Keratinocyte (primary cell): ENCODE results near the gene DPYSL5. TPM values are rescaled to one million over a fixed set of nuclear protein-coding genes. Genes with fewer than 3 reads are reported as not detected.

Source experiments
- DNase-seq: peaks from one replicate; pipeline ENCODE4 v3.0.0-alpha.2; 2011; ENCODE audit warnings: low read depth, missing footprints, low spot score
- FAIRE-seq: peaks from 2 replicates; lab custom pipeline; 2011; peaks lifted over from hg19 to GRCh38; lab: Jason Lieb, UNC
- H2AFZ ChIP-seq: 2 replicates; pipeline ENCODE4 v1.6.0; 2012; ENCODE audit warnings: low read length, control low read depth, inconsistent platforms; ENCODE audit not compliant: control insufficient read depth
- H3K27ac ChIP-seq: 2 replicates; pipeline ENCODE4 v1.5.1; 2011; ENCODE audit warnings: low read length; ENCODE audit not compliant: control insufficient read depth, insufficient read depth
- H3K27me3 ChIP-seq: 3 replicates; pipeline ENCODE4 v1.6.0; 2011; ENCODE audit warnings: low read length; ENCODE audit not compliant: control insufficient read depth, insufficient read depth; ENCODE audit errors: extremely low read depth
- H3K36me3 ChIP-seq, 2 experiments: 2 replicates in 1 of 2; 3 replicates in 1 of 2; pipeline ENCODE4 v1.5.1; 2011; ENCODE audit warnings: low read length in 2 of 2, mild to moderate bottlenecking in 1 of 2; ENCODE audit not compliant: control insufficient read depth in 2 of 2, insufficient read depth in 2 of 2; ENCODE audit errors: extremely low read depth in 1 of 2
- H3K4me1 ChIP-seq: 3 replicates; pipeline ENCODE4 v1.5.1; 2011; ENCODE audit warnings: low read length; ENCODE audit not compliant: control insufficient read depth, insufficient read depth; ENCODE audit errors: extremely low read depth
- H3K4me2 ChIP-seq: 3 replicates; pipeline ENCODE4 v1.6.0; 2011; ENCODE audit warnings: low read depth, low read length; ENCODE audit not compliant: control insufficient read depth, insufficient read depth; ENCODE audit errors: extremely low read depth
- H3K4me3 ChIP-seq, 3 experiments: fragments of 200-600 bp in 1 of 3; sonication (generic) in 1 of 3; 2 replicates in 2 of 3; 3 replicates in 1 of 3; pipeline ENCODE4 v1.5.1; 2011 to 2016; ENCODE audit warnings: low read length in 3 of 3, mild to moderate bottlenecking in 3 of 3, control low read depth in 2 of 3, inconsistent platforms in 1 of 3, low read depth in 1 of 3, mixed read lengths in 1 of 3, mixed run types in 1 of 3, moderate library complexity in 1 of 3; ENCODE audit not compliant: control insufficient read depth in 2 of 3, insufficient read depth in 2 of 3; ENCODE audit errors: extremely low read depth in 1 of 3
- H3K79me2 ChIP-seq: 2 replicates; pipeline ENCODE4 v1.6.0; 2012; ENCODE audit warnings: low read length; ENCODE audit not compliant: control insufficient read depth, insufficient read depth
- H3K9ac ChIP-seq: 3 replicates; pipeline ENCODE4 v1.6.0; 2011; ENCODE audit warnings: low read length; ENCODE audit not compliant: control insufficient read depth, insufficient read depth; ENCODE audit errors: extremely low read depth
- H3K9me1 ChIP-seq: 3 replicates; pipeline ENCODE4 v1.6.0; 2011; ENCODE audit warnings: low read length; ENCODE audit not compliant: control insufficient read depth, insufficient read depth; ENCODE audit errors: extremely low read depth
- H3K9me3 ChIP-seq: 2 replicates; pipeline ENCODE4 v1.5.1; 2012; ENCODE audit warnings: low read depth, low read length; ENCODE audit not compliant: control insufficient read depth
- H4K20me1 ChIP-seq: 3 replicates; pipeline ENCODE4 v1.6.0; 2011; ENCODE audit warnings: low read length; ENCODE audit not compliant: control insufficient read depth, insufficient read depth; ENCODE audit errors: extremely low read depth
- CTCF ChIP-seq, 3 experiments: IDR thresholded peaks in 1 of 3; conservative IDR thresholded peaks in 1 of 3; optimal IDR thresholded peaks in 1 of 3; 2 replicates in 2 of 3; 3 replicates in 1 of 3; pipeline versions ENCODE3 to v1.5.1; 2011; ENCODE audit warnings: low read length in 3 of 3, mild to moderate bottlenecking in 3 of 3, moderate library complexity in 2 of 3, control low read depth in 1 of 3, inconsistent platforms in 1 of 3; ENCODE audit not compliant: insufficient read depth in 2 of 3; ENCODE audit errors: extremely low read depth in 1 of 3
- EZH2 ChIP-seq: IDR thresholded peaks from one replicate; pipeline ENCODE4 v1.6.1; 2012; ENCODE audit warnings: inconsistent platforms, mild to moderate bottlenecking, low read length, moderate library complexity
- dilution Hi-C: fragments of 300-500 bp; cut with MboI; formaldehyde crosslinking; loops from one replicate; pipeline ENCODE4 v1.7.0; 2020; ENCODE audit warnings: low sequenced_read_pairs; ENCODE audit not compliant: extremely low pct_ligation_motif_present
- polyA plus RNA-seq, 5 experiments: library from polyadenylated mRNA; depleted of rRNA in 3 of 5; stranded (reverse) in 3 of 5; stranded (forward) in 1 of 5; unstranded in 1 of 5; fragments of >200 nt; gene quantifications; 1 replicate in 1 of 5; 2 replicates in 3 of 5; 3 replicates in 1 of 5; pipeline versions ENCODE4 v1.2.1 to v1.2.3, GENCODE V29; 2011 to 2012; ENCODE audit warnings: missing spikeins in 2 of 5, low read depth in 1 of 5, low replicate concordance in 1 of 5

Gene DPYSL5
- polyA plus RNA-seq, 1 donor (not counting 4 experiments of a cell fraction or from before 2014, with no cell fraction given): not detected

GRCh38 chr2:26924731-26925099 lies 76.8 kb downstream of the DPYSL5 start:
- Histone ChIP-seq H3K36me3 (no peaks in the 10 kb centered on the region), H3K9me1 (no peaks in the 10 kb centered on the region), H3K27ac (no peak overlapping the region), H3K4me2 (no peak overlapping the region), H2AFZ (no peak overlapping the region), H3K9me3 (no peaks in the 10 kb centered on the region), H3K27me3 (peaks cover 15% of the 10 kb centered on the region), H4K20me1 (no peaks in the 10 kb centered on the region), H3K79me2 (no peaks in the 10 kb centered on the region), H3K4me3 (no peak overlapping the region), H3K9ac (no peak overlapping the region), H3K4me1 (no peaks in the 10 kb centered on the region)
- TF ChIP-seq EZH2 (no peak), CTCF (optimal IDR thresholded peaks at IDR 0.05 in 1 of 3, IDR thresholded peaks at IDR 0.05 in 1 of 3, conservative IDR thresholded peaks at IDR 0.05 in 1 of 3; ENCODE audit: extremely low read depth in 1 of 3, insufficient read depth in 2 of 3, low read length in 3 of 3) (no peak)
- no peak for DNase-seq
- dilution Hi-C loops: no loop called here
- no peak for FAIRE-seq

GRCh38 chr2:26925100-26925791 lies 77.3 kb downstream of the DPYSL5 start:
- no peak overlapping the region for H3K27ac ChIP-seq
- FAIRE-seq (no peak), DNase-seq (no peak)
- no peaks in the 10 kb centered on the region for H4K20me1 ChIP-seq
- H3K9ac ChIP-seq: no peak overlapping the region
- no peaks in the 10 kb centered on the region for H3K79me2 ChIP-seq
- dilution Hi-C loops: no loop called here
- H3K36me3 ChIP-seq: no peaks in the 10 kb centered on the region
- peaks cover 15% of the 10 kb centered on the region for H3K27me3 ChIP-seq
- H3K4me2 ChIP-seq: no peak overlapping the region
- no peaks in the 10 kb centered on the region for H3K4me1 ChIP-seq
- no peak overlapping the region for H3K4me3 ChIP-seq
- no peak for TF ChIP-seq CTCF (optimal IDR thresholded peaks at IDR 0.05 in 1 of 3, IDR thresholded peaks at IDR 0.05 in 1 of 3, conservative IDR thresholded peaks at IDR 0.05 in 1 of 3; ENCODE audit: extremely low read depth in 1 of 3, insufficient read depth in 2 of 3, low read length in 3 of 3)
- no peak for TF ChIP-seq EZH2
- no peak overlapping the region for H2AFZ ChIP-seq
- H3K9me1 ChIP-seq: no peaks in the 10 kb centered on the region
- H3K9me3 ChIP-seq: no peaks in the 10 kb centered on the region
